ENCODE measurements around the gene SAPCD2.
A peak's percentile ranks its signal among the peaks of the same experiment; 100 is the strongest.

The SAPCD2 gene

DNA sequence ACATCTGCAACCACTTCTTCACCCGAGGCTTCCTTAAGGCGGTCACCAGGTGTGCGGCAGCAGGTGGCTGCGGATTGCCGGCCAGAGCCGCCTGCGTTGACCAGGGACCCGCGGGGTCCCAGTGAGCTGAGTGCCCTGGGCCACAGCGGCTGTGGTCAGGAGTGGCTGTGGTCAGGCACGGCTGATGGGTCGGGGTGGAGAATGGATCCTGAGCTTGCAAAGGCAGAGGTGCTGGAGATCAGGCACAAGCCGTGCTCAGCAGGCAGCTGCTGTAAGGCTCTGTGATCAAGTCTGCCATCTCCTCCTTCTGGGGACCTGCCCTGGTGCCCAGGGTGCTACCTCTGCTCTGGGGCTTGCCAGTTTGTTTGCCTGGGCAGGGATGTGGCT lies 9.0 kb upstream of the SAPCD2 start:
- no peak overlapping the region for H3K27ac ChIP-seq (ENCODE audit: low read depth, low read length)
- H3K27me3 ChIP-seq (ENCODE audit: control insufficient read depth in 1 of 2, insufficient read depth in 2 of 2, low read length in 2 of 2): no peaks in the 10 kb centered on the region
- H3K4me1 ChIP-seq (ENCODE audit: control insufficient read depth in 1 of 2, insufficient read depth in 2 of 2, low read length in 2 of 2): peaks cover 16 to 32% of the 10 kb centered on the region in 2 donors
- no peaks in the 10 kb centered on the region for H3K9me3 ChIP-seq (ENCODE audit: control insufficient read depth in 1 of 2, low read length in 2 of 2)
- no peak overlapping the region for H3K9ac ChIP-seq (ENCODE audit: low read depth in 1 of 2, low read length in 2 of 2)
- H3K4me3 ChIP-seq (ENCODE audit: low read depth in 1 of 2, low read length in 2 of 2): no peak overlapping the region
- peaks cover 5 to 13% of the 10 kb centered on the region in 2 donors for H3K36me3 ChIP-seq (ENCODE audit: control insufficient read depth in 1 of 2, insufficient read depth in 2 of 2, low read length in 2 of 2)

DNA sequence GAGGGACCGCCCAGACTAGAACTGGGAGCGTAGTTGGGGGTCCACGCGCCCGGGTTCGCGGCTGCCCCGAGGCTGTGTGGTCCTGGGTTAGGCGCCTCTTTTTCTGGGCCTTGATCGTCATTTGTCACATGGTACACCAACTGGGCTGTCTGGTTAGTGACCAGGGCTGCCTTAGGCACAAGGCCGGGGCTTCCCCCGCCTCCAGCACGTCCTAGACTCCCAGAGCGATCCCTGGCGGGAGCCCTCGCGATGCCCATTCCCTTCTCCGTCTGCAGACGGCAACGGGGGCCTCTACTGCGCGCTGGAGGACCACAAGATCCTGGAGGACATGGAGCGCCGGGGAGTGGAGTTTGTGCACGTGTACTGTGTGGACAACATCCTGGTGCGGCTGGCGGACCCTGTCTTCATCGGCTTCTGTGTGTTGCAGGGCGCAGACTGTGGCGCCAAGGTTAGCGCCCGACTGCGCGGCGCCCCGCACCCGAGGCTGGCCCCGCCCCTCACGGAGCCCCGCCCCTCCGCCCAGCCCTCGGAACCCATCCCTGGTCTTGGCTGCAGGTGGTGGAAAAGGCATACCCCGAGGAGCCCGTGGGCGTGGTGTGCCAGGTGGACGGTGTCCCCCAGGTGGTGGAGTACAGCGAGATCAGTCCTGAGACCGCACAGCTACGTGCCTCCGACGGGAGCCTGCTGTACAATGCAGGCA lies 8.5 kb upstream of the SAPCD2 start:
- H3K4me3 ChIP-seq (ENCODE audit: low read depth in 1 of 2, low read length in 2 of 2): peak overlapping the region; percentile 62 to 71
- no peak overlapping the region for H3K27ac ChIP-seq (ENCODE audit: low read depth, low read length)
- peaks cover 19 to 37% of the 10 kb centered on the region in 2 donors for H3K4me1 ChIP-seq (ENCODE audit: control insufficient read depth in 1 of 2, insufficient read depth in 2 of 2, low read length in 2 of 2)
- H3K9me3 ChIP-seq (ENCODE audit: control insufficient read depth in 1 of 2, low read length in 2 of 2): no peaks in the 10 kb centered on the region
- no peak overlapping the region for H3K9ac ChIP-seq (ENCODE audit: low read depth in 1 of 2, low read length in 2 of 2)
- H3K36me3 ChIP-seq (ENCODE audit: control insufficient read depth in 1 of 2, insufficient read depth in 2 of 2, low read length in 2 of 2): peaks cover 5 to 13% of the 10 kb centered on the region in 2 donors
- H3K27me3 ChIP-seq (ENCODE audit: control insufficient read depth in 1 of 2, insufficient read depth in 2 of 2, low read length in 2 of 2): no peaks in the 10 kb centered on the region

GRCh38 chr9:137077758-137078693 lies 7.7 kb upstream of the SAPCD2 start:
- Histone ChIP-seq H3K4me3 (ENCODE audit: low read depth in 1 of 2, low read length in 2 of 2) (peak overlapping the region; percentile 62 to 71), H3K9ac (ENCODE audit: low read depth in 1 of 2, low read length in 2 of 2) (peak overlapping the region in 1 of 2 donors; percentile 38), H3K27ac (ENCODE audit: low read depth, low read length) (no peak overlapping the region), H3K36me3 (ENCODE audit: control insufficient read depth in 1 of 2, insufficient read depth in 2 of 2, low read length in 2 of 2) (peaks cover 5 to 12% of the 10 kb centered on the region in 2 donors), H3K9me3 (ENCODE audit: control insufficient read depth in 1 of 2, low read length in 2 of 2) (no peaks in the 10 kb centered on the region), H3K4me1 (ENCODE audit: control insufficient read depth in 1 of 2, insufficient read depth in 2 of 2, low read length in 2 of 2) (peaks cover 22 to 40% of the 10 kb centered on the region in 2 donors), H3K27me3 (ENCODE audit: control insufficient read depth in 1 of 2, insufficient read depth in 2 of 2, low read length in 2 of 2) (no peaks in the 10 kb centered on the region)

DNA sequence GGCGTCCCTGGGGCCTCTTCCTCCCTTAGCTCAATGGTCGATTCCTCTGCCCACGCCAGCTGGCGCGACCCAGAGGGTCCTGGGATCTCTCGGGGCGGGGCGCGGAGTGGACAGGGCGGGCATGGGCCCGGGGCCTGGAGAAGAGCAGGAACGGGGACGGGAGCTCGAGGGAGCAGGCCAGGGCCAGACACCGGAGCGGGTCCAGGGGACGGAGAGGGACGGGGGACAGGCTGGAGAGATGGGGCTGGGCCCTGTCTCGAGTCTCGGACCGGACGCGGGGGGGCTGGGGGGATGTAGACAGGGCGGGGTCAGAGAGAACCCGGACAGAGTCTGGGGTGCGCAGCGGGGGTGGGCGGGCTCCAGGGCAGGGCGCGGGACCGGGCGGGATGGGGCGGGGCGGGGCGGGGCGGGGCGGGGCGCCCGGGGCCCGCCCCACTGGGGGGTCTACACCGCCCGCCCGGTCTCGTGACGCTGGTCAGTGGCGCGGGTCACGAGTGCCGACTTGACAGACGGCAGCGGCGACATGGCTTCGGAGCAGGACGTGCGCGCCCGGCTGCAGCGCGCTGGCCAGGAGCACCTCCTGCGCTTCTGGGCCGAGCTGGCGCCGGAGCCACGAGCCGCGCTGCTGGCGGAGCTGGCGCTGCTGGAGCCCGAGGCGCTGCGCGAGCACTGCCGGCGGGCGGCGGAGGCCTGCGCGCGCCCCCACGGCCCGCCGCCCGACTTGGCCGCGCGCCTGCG lies 6.8 kb upstream of the SAPCD2 start, which contains the start of gene UAP1L1:
Gene UAP1L1 (plus strand): TSS at position 508 of the 738 bp plus-strand sequence. CDS start 16 bp downstream, at position 524.
- H3K9me3 ChIP-seq (ENCODE audit: control insufficient read depth in 1 of 2, low read length in 2 of 2): no peaks in the 10 kb centered on the region
- peaks cover 5 to 9% of the 10 kb centered on the region in 2 donors for H3K36me3 ChIP-seq (ENCODE audit: control insufficient read depth in 1 of 2, insufficient read depth in 2 of 2, low read length in 2 of 2)
- peak within 1 kb of the TSS; percentile 62 to 71 for H3K4me3 ChIP-seq (ENCODE audit: low read depth in 1 of 2, low read length in 2 of 2)
- H3K4me1 ChIP-seq (ENCODE audit: control insufficient read depth in 1 of 2, insufficient read depth in 2 of 2, low read length in 2 of 2): peaks cover 21 to 40% of the 10 kb centered on the region in 2 donors
- peak within 1 kb of the TSS; percentile 27 for H3K27ac ChIP-seq (ENCODE audit: low read depth, low read length)
- H3K9ac ChIP-seq (ENCODE audit: low read depth in 1 of 2, low read length in 2 of 2): peak within 1 kb of the TSS; percentile 32 to 38
- H3K27me3 ChIP-seq (ENCODE audit: control insufficient read depth in 1 of 2, insufficient read depth in 2 of 2, low read length in 2 of 2): no peaks in the 10 kb centered on the region

DNA sequence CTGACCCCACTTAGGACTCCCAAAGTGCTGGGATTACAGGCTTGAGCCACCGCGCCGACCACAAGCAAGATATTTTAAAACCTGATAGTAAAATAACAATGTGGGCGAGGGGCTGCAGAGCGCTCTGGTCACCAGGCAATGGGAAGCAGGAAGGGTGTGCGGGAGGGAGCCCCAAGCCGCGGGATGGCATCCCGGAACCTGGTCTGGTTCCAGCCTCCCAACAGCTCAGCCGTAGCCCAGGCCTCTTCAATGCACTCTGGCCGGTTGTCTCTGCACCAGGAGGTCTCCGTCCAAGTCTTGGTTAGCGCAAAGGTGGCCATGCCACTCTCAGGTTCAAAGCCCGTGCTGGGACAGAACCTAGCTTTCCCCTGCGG lies 6.3 kb upstream of the SAPCD2 start:
- no peaks in the 10 kb centered on the region for H3K9me3 ChIP-seq (ENCODE audit: control insufficient read depth in 1 of 2, low read length in 2 of 2)
- H3K27ac ChIP-seq (ENCODE audit: low read depth, low read length): peak overlapping the region; percentile 27
- no peaks in the 10 kb centered on the region for H3K27me3 ChIP-seq (ENCODE audit: control insufficient read depth in 1 of 2, insufficient read depth in 2 of 2, low read length in 2 of 2)
- H3K4me3 ChIP-seq (ENCODE audit: low read depth in 1 of 2, low read length in 2 of 2): peak overlapping the region; percentile 41 to 51
- peaks cover 21 to 40% of the 10 kb centered on the region in 2 donors for H3K4me1 ChIP-seq (ENCODE audit: control insufficient read depth in 1 of 2, insufficient read depth in 2 of 2, low read length in 2 of 2)
- H3K36me3 ChIP-seq (ENCODE audit: control insufficient read depth in 1 of 2, insufficient read depth in 2 of 2, low read length in 2 of 2): peaks cover 3 to 5% of the 10 kb centered on the region in 2 donors
- peak overlapping the region in 1 of 2 donors; percentile 32 for H3K9ac ChIP-seq (ENCODE audit: low read depth in 1 of 2, low read length in 2 of 2)

- H3K36me3 ChIP-seq (ENCODE audit: control insufficient read depth in 1 of 2, insufficient read depth in 2 of 2, low read length in 2 of 2): peaks cover 0 to 4% of the 10 kb centered on the region in 2 donors
- H3K4me1 ChIP-seq (ENCODE audit: control insufficient read depth in 1 of 2, insufficient read depth in 2 of 2, low read length in 2 of 2): peaks cover 27 to 48% of the 10 kb centered on the region in 2 donors
- no peak overlapping the region for H3K27ac ChIP-seq (ENCODE audit: low read depth, low read length)
- H3K27me3 ChIP-seq (ENCODE audit: control insufficient read depth in 1 of 2, insufficient read depth in 2 of 2, low read length in 2 of 2): no peaks in the 10 kb centered on the region
- no peak overlapping the region for H3K4me3 ChIP-seq (ENCODE audit: low read depth in 1 of 2, low read length in 2 of 2)
- H3K9ac ChIP-seq (ENCODE audit: low read depth in 1 of 2, low read length in 2 of 2): no peak overlapping the region
- H3K9me3 ChIP-seq (ENCODE audit: control insufficient read depth in 1 of 2, low read length in 2 of 2): no peaks in the 10 kb centered on the region
These were observed 5.0 kb upstream of the SAPCD2 start for GRCh38 chr9:137075275-137075775.

GRCh38 chr9:137074657-137075274 lies 4.4 kb upstream of the SAPCD2 start:
- no peak overlapping the region for H3K9ac ChIP-seq (ENCODE audit: low read depth in 1 of 2, low read length in 2 of 2)
- H3K4me1 ChIP-seq (ENCODE audit: control insufficient read depth in 1 of 2, insufficient read depth in 2 of 2, low read length in 2 of 2): peaks cover 27 to 48% of the 10 kb centered on the region in 2 donors
- H3K27ac ChIP-seq (ENCODE audit: low read depth, low read length): no peak overlapping the region
- H3K4me3 ChIP-seq (ENCODE audit: low read depth in 1 of 2, low read length in 2 of 2): no peak overlapping the region
- no peaks in the 10 kb centered on the region for H3K9me3 ChIP-seq (ENCODE audit: control insufficient read depth in 1 of 2, low read length in 2 of 2)
- H3K27me3 ChIP-seq (ENCODE audit: control insufficient read depth in 1 of 2, insufficient read depth in 2 of 2, low read length in 2 of 2): no peaks in the 10 kb centered on the region
- H3K36me3 ChIP-seq (ENCODE audit: control insufficient read depth in 1 of 2, insufficient read depth in 2 of 2, low read length in 2 of 2): peaks cover 0 to 4% of the 10 kb centered on the region in 2 donors

DNA sequence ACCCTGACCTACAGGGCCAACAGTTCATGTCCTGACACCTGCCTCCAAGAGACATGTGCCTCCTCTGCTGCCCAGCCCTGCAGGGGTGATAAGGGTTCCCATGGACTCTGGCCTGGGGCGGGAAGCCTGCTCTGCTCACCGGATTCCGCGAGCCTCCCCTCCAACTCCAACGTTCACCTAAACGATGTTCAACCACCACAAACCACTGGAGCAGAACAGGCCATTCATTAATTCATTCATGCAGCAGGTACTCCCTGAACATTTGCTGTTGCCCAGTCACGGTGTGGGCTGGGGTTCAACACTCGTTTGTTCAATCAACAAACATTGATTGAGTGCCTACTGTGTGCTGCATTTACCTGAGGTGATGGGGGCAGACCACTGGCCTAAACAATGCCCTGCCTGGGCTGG lies 3.6 kb upstream of the SAPCD2 start:
- no peaks in the 10 kb centered on the region for H3K36me3 ChIP-seq (ENCODE audit: control insufficient read depth in 1 of 2, insufficient read depth in 2 of 2, low read length in 2 of 2)
- no peaks in the 10 kb centered on the region for H3K27me3 ChIP-seq (ENCODE audit: control insufficient read depth in 1 of 2, insufficient read depth in 2 of 2, low read length in 2 of 2)
- H3K9me3 ChIP-seq (ENCODE audit: control insufficient read depth in 1 of 2, low read length in 2 of 2): no peaks in the 10 kb centered on the region
- no peak overlapping the region for H3K27ac ChIP-seq (ENCODE audit: low read depth, low read length)
- H3K9ac ChIP-seq (ENCODE audit: low read depth in 1 of 2, low read length in 2 of 2): no peak overlapping the region
- peak overlapping the region in 1 of 2 donors; percentile 11 for H3K4me3 ChIP-seq (ENCODE audit: low read depth in 1 of 2, low read length in 2 of 2)
- peaks cover 33 to 50% of the 10 kb centered on the region in 2 donors for H3K4me1 ChIP-seq (ENCODE audit: control insufficient read depth in 1 of 2, insufficient read depth in 2 of 2, low read length in 2 of 2)

DNA sequence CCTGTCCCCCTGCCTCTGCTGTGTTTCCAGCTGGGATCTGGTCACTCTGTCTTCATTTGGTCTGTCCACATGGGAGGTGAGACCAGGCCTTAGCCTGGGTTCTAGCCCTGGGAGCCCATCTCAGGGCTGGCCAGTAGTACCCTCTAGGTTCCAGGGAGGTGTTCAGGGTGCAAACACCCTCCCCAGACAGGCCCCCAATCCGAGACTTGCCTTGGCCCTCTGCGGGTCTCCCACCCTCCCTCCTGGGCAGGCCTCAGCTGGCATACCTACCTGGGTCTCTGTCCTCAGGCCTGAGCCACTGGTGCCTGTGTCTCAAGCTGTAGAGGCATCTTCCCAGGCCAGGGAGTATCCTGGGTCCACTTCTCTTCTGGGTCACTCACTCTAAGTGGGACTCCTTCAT lies 925 bp upstream of the SAPCD2 start:
- peak overlapping the region; percentile 50 to 62 for H3K4me3 ChIP-seq (ENCODE audit: low read depth in 1 of 2, low read length in 2 of 2)
- no peaks in the 10 kb centered on the region for H3K36me3 ChIP-seq (ENCODE audit: control insufficient read depth in 1 of 2, insufficient read depth in 2 of 2, low read length in 2 of 2)
- peaks cover 33 to 48% of the 10 kb centered on the region in 2 donors for H3K4me1 ChIP-seq (ENCODE audit: control insufficient read depth in 1 of 2, insufficient read depth in 2 of 2, low read length in 2 of 2)
- H3K27ac ChIP-seq (ENCODE audit: low read depth, low read length): no peak overlapping the region
- H3K9me3 ChIP-seq (ENCODE audit: control insufficient read depth in 1 of 2, low read length in 2 of 2): no peaks in the 10 kb centered on the region
- peak overlapping the region; percentile 49 to 54 for H3K9ac ChIP-seq (ENCODE audit: low read depth in 1 of 2, low read length in 2 of 2)
- H3K27me3 ChIP-seq (ENCODE audit: control insufficient read depth in 1 of 2, insufficient read depth in 2 of 2, low read length in 2 of 2): no peaks in the 10 kb centered on the region

Data from duodenal mucosa (tissue), 2 donors.